ACC112 (cell line): ENCODE data around the gene ATP2A1.
"Not testable (repeated sequence)": the region's sequence is repeated elsewhere in the genome, so short reads cannot be mapped to it uniquely, and the experiment has no call there.

Experiments used
- H2AFZ ChIP-seq: fragments of 200-600 bp; sonication (generic); one replicate; pipeline ENCODE4 v1.6.0; 2017; ENCODE audit warnings: antibody characterized with exemption, low read length; ENCODE audit not compliant: unreplicated experiment
- H3K27ac ChIP-seq: fragments of 200-600 bp; sonication (generic); 2 replicates; pipeline ENCODE4 v1.5.1; 2014; ENCODE audit warnings: low read depth, mild to moderate bottlenecking, antibody characterized with exemption, low read length, moderate library complexity
- H3K27me3 ChIP-seq: fragments of 200-600 bp; sonication (generic); 2 replicates; pipeline ENCODE4 v1.6.1; 2014; ENCODE audit warnings: mild to moderate bottlenecking, antibody characterized with exemption, low read length, moderate library complexity, mixed read lengths; ENCODE audit not compliant: insufficient read depth
- H3K36me3 ChIP-seq: fragments of 200-600 bp; sonication (generic); 2 replicates; pipeline ENCODE4 v1.6.1; 2016; ENCODE audit warnings: mild to moderate bottlenecking, antibody characterized with exemption, low read length, moderate library complexity, mixed read lengths; ENCODE audit not compliant: insufficient read depth
- H3K4me1 ChIP-seq: fragments of 200-600 bp; sonication (generic); one replicate; pipeline ENCODE4 v1.6.1; 2016; ENCODE audit warnings: low read length, mixed read lengths; ENCODE audit not compliant: insufficient read depth, unreplicated experiment, control insufficient read depth
- H3K4me3 ChIP-seq: fragments of 200-600 bp; sonication (generic); 2 replicates; pipeline ENCODE4 v1.5.1; 2014; ENCODE audit warnings: mild to moderate bottlenecking, low read depth, low read length
- H3K79me2 ChIP-seq: fragments of 200-600 bp; sonication (generic); one replicate; pipeline ENCODE4 v1.6.0; 2016; ENCODE audit warnings: low read length; ENCODE audit not compliant: control insufficient read depth, unreplicated experiment, insufficient read depth

Gene ATP2A1

DNA sequence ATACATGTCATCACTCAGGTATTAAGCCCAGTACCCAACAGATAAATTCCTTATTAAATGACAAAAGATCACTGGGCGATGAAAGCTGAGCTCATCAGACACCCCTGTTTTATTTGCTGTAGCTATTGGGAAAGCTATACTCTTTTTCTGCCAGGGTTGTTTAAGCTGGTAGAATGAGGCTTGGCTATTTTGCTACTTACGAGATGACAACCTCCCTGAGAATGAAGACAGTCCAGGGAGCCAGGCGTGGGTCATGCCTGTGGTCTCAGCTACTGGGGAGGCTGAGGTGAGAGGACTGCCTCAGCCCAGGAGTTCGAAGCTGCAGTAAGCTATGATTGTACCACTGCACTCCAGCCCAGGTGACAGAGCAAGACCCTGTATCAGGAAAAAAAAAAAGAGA, 19.0 kb upstream of the ATP2A1 start:
- H3K27ac ChIP-seq: no peak overlapping the region

DNA sequence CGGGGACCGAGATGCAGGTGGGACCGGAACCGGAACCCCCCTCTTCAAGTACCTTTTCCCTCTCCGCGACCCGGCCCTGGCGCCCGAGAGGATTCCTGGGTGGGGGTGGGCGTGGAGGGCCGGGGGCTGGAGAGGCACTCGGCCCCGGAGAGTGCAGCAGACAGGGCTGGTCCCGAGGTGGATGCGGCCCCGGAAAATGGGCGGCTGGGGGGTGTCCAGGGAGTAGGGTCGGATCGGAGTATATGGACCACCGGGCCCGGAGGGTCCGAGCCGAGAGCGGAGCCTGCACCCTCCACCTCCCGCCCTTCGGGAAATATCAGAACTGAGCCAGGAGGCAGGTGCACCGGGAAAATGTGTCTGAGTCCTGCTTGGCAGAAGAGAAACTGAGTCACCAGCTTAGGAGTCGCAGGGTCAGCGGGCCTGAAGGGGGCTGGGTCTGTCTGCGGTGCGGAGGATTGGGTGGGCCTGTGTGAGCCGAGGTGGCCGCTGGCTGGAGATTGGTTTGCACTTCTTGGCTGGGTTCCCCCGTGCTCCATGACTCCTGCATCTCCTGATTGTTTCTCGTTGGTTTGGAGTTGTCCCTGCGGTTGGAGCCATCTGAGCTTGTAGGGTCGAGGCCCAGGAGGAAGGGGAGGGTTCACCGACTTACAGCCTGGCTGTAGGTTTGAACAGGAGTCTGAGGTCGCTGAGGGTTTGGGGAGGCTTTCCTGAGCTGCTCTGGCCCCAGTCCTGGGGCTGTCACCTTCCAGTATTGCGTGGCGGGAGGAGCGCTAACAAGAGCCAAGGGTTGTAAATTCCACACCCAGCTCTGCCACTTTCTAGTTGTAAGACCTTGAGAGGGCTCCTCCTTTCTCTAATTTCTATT, 14.1 kb upstream of the ATP2A1 start:
- Histone ChIP-seq H3K27me3 (no peaks in the 10 kb centered on the region), H2AFZ (peak overlapping the region; percentile 44), H3K27ac (peak overlapping the region; percentile 80), H3K4me3 (peak overlapping the region; percentile 91), H3K36me3 (0 out of 2 replicates have a peak, but pooled peaks cover 4% of the 10 kb centered on the region), H3K79me2 (peaks cover 34% of the 10 kb centered on the region), H3K4me1 (peaks cover 14% of the 10 kb centered on the region)

More for the DNA sequence above, 19.0 kb upstream of the ATP2A1 start:
- H3K79me2 ChIP-seq: peaks cover 22% of the 10 kb centered on the region
- no peak overlapping the region for H3K4me3 ChIP-seq
- H3K27me3 ChIP-seq: no peaks in the 10 kb centered on the region
- H2AFZ ChIP-seq: no peak overlapping the region
- peaks cover 16% of the 10 kb centered on the region for H3K4me1 ChIP-seq
- H3K36me3 ChIP-seq: no peaks in the 10 kb centered on the region

DNA sequence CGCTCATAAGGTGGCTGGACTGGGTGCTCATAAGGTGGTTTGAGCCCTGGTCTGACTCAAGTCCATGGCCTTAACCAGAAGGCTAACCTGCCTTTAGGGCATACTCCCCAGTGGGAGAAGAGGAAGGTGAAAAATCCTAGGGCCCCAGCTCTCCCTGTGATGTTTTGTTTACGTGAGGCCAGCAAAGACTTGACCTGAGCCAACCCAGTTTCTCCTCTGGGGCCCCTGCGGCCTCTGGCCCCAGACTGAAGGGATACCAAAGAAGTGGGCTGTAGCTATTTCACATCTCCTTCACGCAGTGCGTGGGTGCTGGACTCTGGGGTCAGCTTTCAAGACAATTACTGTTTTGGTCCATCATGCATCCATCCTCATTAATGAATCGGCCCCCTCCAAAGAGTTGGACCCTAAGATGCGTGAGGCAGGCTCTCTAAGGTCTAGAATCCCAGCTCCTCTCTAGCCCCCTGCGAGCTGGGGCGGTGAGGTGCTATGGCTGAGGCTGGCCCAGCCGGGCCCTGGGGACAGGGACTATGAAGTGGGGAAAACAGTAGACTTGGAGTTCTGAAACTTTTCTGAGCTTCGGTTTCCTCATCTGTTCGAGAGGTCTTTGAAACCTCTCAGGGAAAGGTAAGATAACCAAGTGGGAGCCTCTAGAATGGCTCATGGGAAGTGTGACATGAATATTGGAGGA, 13.1 kb upstream of the ATP2A1 start:
- H3K27ac ChIP-seq: no peak overlapping the region
- H3K79me2 ChIP-seq: peaks cover 34% of the 10 kb centered on the region
- no peak overlapping the region for H2AFZ ChIP-seq
- H3K4me1 ChIP-seq: peaks cover 14% of the 10 kb centered on the region
- no peaks in the 10 kb centered on the region for H3K27me3 ChIP-seq
- peak overlapping the region; percentile 91 for H3K4me3 ChIP-seq
- 0 out of 2 replicates have a peak, but pooled peaks cover 6% of the 10 kb centered on the region for H3K36me3 ChIP-seq

DNA sequence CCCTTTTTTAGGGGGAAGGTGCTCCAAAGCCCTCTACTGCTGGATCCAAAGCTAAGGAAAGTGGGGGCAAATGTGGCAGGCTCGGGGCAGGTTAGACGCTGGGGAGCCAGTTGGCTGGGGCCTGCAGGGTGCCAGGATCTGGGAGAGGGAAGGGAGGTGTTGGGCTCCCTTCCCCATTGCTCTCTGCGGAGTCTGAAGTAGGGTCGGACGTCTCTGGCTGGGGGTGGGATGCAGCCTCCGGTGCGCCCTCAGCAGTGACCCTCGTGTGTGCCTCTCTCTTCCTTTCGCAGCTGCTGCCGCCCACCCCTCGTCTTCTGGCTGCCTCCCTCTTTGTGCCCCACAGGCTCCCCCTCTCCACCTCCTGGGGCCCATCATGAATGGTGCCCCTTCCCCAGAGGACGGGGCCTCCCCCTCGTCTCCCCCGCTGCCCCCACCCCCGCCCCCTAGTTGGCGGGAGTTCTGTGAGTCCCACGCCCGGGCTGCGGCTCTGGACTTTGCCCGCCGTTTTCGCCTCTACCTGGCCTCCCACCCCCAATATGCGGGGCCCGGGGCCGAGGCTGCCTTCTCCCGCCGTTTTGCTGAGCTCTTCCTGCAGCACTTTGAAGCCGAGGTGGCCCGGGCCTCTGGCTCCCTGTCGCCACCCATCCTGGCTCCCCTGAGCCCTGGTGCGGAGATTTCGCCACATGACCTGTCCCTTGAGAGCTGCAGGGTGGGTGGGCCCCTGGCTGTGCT, 12.4 kb upstream of the ATP2A1 start:
- Histone ChIP-seq H3K4me3 (no peak overlapping the region), H3K27ac (no peak overlapping the region), H3K36me3 (0 out of 2 replicates have a peak, but pooled peaks cover 6% of the 10 kb centered on the region), H3K4me1 (peaks cover 14% of the 10 kb centered on the region), H3K79me2 (peaks cover 34% of the 10 kb centered on the region), H3K27me3 (no peaks in the 10 kb centered on the region), H2AFZ (no peak overlapping the region)

DNA sequence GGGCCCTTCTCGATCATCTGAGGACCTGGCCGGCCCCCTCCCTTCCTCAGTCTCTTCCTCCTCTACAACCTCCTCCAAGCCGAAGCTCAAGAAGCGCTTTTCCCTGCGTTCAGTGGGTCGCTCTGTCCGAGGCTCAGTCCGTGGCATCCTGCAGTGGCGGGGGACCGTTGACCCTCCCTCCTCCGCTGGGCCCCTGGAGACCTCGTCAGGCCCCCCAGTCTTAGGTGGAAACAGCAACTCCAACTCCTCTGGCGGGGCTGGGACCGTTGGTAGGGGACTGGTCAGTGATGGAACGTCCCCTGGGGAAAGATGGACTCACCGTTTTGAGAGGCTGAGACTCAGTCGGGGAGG, 11.9 kb upstream of the ATP2A1 start:
- Histone ChIP-seq H3K79me2 (peaks cover 34% of the 10 kb centered on the region), H3K4me1 (peaks cover 14% of the 10 kb centered on the region), H2AFZ (no peak overlapping the region), H3K4me3 (no peak overlapping the region), H3K27ac (no peak overlapping the region), H3K27me3 (no peaks in the 10 kb centered on the region), H3K36me3 (0 out of 2 replicates have a peak, but pooled peaks cover 6% of the 10 kb centered on the region)

DNA sequence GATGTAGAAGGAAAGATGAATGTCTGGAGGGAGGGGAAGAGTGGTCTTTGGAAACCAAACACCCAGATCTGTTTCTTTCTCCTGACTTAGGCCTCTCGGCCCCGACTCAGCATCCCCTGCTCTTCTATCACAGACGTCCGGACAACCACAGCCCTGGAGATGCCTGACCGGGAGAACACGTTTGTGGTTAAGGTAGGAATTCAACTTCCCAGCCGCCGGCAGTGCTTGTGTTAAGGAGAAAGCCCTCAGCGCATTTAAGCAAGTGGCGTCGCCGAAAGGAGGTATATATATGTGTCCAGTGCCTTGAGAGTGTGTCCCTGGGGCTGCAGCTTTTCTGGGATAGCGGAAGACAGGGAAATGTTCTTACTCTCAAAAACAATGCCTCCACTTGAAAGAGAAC, 11.0 kb upstream of the ATP2A1 start:
- 0 out of 2 replicates have a peak, but pooled peaks cover 6% of the 10 kb centered on the region for H3K36me3 ChIP-seq
- H3K27me3 ChIP-seq: no peaks in the 10 kb centered on the region
- H3K4me1 ChIP-seq: peaks cover 9% of the 10 kb centered on the region
- H3K27ac ChIP-seq: no peak overlapping the region
- peaks cover 26% of the 10 kb centered on the region for H3K79me2 ChIP-seq
- no peak overlapping the region for H2AFZ ChIP-seq
- no peak overlapping the region for H3K4me3 ChIP-seq

DNA sequence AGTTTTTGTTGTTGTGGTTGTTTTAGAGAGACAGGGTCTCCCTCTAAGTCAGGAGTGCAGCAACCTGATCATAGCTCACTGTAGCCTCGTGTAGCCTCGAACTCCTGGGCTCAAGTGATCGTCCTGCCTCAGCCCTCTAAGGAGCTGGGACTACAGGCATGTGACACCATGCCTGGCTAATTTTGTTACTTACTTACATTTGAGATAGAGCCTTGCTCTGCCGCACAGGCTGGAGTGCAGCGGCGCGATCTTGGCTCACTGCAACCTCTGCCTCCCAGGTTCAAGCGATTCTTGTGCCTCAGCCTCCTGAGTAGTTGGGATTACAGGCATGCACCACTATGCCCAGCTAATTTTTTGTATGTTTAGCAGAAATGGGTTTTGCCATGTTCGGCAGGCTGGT, 10.6 kb upstream of the ATP2A1 start:
- peaks cover 24% of the 10 kb centered on the region for H3K79me2 ChIP-seq
- H3K27me3 ChIP-seq, H2AFZ ChIP-seq, H3K4me1 ChIP-seq, H3K36me3 ChIP-seq, H3K27ac ChIP-seq, H3K4me3 ChIP-seq: not testable (repeated sequence)

DNA sequence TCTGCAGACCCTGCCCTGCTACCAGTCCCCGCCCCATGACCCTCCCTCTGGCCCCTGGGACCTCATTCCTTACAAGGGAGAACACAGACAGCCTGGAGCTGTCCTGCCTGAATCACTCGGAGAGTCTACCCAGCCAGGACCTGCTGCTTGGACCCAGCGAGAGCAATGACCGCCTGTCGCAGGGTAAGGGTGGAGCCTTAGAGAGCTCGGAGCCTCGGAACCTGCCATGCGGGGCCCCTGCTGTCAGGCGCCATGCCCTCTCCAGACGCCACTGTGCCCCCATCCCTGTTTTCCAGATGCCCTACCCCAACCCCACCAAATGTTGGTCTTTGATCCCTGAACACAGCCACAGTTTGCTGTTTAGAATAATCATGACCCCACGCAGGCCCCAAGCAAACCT, 9.1 kb upstream of the ATP2A1 start:
- Histone ChIP-seq H3K4me1 (peaks cover 8% of the 10 kb centered on the region), H3K4me3 (no peak overlapping the region), H3K36me3 (0 out of 2 replicates have a peak, but pooled peaks cover 6% of the 10 kb centered on the region), H3K27me3 (no peaks in the 10 kb centered on the region), H3K27ac (no peak overlapping the region), H2AFZ (no peak overlapping the region), H3K79me2 (peaks cover 16% of the 10 kb centered on the region)

DNA sequence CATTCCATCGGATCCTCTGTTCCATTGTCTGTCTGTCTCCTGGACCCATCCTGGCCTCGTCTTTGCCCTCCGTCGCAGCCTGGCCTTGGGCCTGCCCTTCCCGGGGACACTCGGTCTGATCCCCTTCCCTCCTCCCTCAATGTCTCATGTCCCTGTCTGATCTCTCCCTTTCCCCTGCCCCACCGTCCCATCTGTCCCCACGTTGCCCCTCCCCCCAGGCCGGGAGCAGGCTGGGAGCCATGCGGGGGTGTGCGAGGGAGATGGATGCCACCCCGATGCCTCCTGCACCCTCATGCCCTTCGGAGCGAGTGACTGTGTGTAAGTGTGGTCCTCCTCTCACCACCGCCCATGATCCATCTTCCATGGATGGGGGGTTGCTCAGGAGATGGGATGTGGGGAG, 5.3 kb upstream of the ATP2A1 start:
- Histone ChIP-seq H3K79me2 (no peaks in the 10 kb centered on the region), H3K27me3 (no peaks in the 10 kb centered on the region), H3K27ac (no peak overlapping the region), H2AFZ (no peak overlapping the region), H3K4me1 (no peaks in the 10 kb centered on the region), H3K4me3 (no peak overlapping the region), H3K36me3 (0 out of 2 replicates have a peak, but pooled peaks cover 2% of the 10 kb centered on the region)

DNA sequence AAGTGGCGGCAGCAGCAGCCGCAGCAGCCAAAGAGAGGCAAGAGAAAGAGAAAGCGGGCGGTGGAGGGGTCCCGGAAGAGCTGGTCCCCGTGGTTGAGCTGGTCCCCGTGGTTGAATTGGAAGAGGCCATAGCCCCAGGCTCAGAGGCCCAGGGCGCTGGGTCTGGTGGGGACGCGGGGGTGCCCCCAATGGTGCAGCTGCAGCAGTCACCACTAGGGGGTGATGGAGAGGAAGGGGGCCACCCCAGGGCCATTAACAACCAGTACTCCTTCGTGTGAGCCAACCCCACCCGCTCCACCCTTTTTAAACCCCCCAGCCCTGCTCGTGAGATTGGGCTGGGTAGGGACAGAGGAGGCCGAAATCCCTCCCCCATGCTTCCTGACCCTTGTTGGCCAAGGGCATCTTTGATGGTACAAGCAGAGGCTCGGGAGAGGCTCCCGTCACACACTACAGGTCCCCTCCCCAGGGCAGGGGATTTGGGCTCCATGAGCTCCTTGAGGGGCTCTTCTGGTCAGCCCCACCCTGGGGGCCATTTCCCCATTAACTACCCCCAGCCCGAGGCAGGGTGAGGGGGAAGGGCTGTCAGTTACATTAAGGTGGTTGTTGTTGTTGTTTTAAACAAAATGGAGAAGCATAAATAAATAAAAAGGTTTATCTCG, 4.6 kb upstream of the ATP2A1 start:
- H3K4me1 ChIP-seq: no peaks in the 10 kb centered on the region
- no peaks in the 10 kb centered on the region for H3K27me3 ChIP-seq
- H3K79me2 ChIP-seq: no peaks in the 10 kb centered on the region
- no peak overlapping the region for H3K4me3 ChIP-seq
- no peak overlapping the region for H2AFZ ChIP-seq
- no peak overlapping the region for H3K27ac ChIP-seq
- 0 out of 2 replicates have a peak, but pooled peaks cover 2% of the 10 kb centered on the region for H3K36me3 ChIP-seq
